H1 (cell line): ENCODE measurements around the gene HAO1. TPM values are rescaled to one million over a fixed set of nuclear protein-coding genes. Genes with fewer than 3 reads are reported as not detected.

Source experiments
- CTCF ChIA-PET: fragments of 300-600 bp; sonication (Branson Sonifier 250); formaldehyde crosslinking; loops from one replicate; lab custom pipeline; 2021; ENCODE audit not compliant: partially characterized antibody; lab: Charles Lee
- POLR2A ChIA-PET: fragments of 300-600 bp; sonication (Branson Sonifier 250); formaldehyde crosslinking; loops from one replicate; lab custom pipeline; 2021; ENCODE audit warnings: inconsistent platforms; ENCODE audit not compliant: partially characterized antibody; lab: Charles Lee
- DNase-seq, 2 experiments: peaks; one replicate each; pipeline versions ENCODE4 v3.0.0 to v3.0.0-alpha.2; 2010 to 2022; ENCODE audit warnings: low spot score in 2 of 2, low read depth in 1 of 2, mixed read lengths in 1 of 2
- FAIRE-seq: peaks from 2 replicates; lab custom pipeline; 2011; peaks lifted over from hg19 to GRCh38; lab: Jason Lieb, UNC
- H2AFZ ChIP-seq: 2 replicates; pipeline ENCODE4 v1.8.1; 2012; ENCODE audit warnings: low read length, inconsistent platforms
- H2AK5ac ChIP-seq: 2 replicates; pipeline ENCODE4 v1.6.1; 2013; ENCODE audit warnings: low read depth, low read length
- H2BK120ac ChIP-seq: replicated peaks from 2 replicates; pipeline ENCODE3; 2013; ENCODE audit warnings: low read depth, low read length, inconsistent platforms
- H2BK12ac ChIP-seq: 2 replicates; pipeline ENCODE4 v1.6.1; 2013; ENCODE audit warnings: low read depth, low read length
- H2BK15ac ChIP-seq: 2 replicates; pipeline ENCODE4 v1.6.1; 2013; ENCODE audit warnings: low read length
- H2BK20ac ChIP-seq: 2 replicates; pipeline ENCODE4 v1.6.1; 2013; ENCODE audit warnings: low read length
- H2BK5ac ChIP-seq: 2 replicates; pipeline ENCODE4 v1.6.1; 2013; ENCODE audit warnings: low read depth, low read length
- H3K14ac ChIP-seq: 2 replicates; pipeline ENCODE4 v1.6.1; 2013; ENCODE audit warnings: inconsistent platforms; ENCODE audit not compliant: insufficient read length
- H3K18ac ChIP-seq: 2 replicates; pipeline ENCODE4 v1.6.1; 2013; ENCODE audit warnings: low read length; ENCODE audit errors: extremely low read depth
- H3K23ac ChIP-seq: 2 replicates; pipeline ENCODE4 v1.6.1; 2013; ENCODE audit warnings: inconsistent platforms; ENCODE audit not compliant: insufficient read length
- H3K23me2 ChIP-seq: 2 replicates; pipeline ENCODE4 v1.6.1; 2013; ENCODE audit warnings: low read depth, low read length
- H3K27ac ChIP-seq: 2 replicates; pipeline ENCODE4 v1.6.1; 2011; ENCODE audit warnings: low read depth, low read length, inconsistent platforms
- H3K27me3 ChIP-seq, 4 experiments: replicated peaks in 1 of 4; 1 replicate in 1 of 4; 2 replicates in 3 of 4; pipeline versions ENCODE4 v1.6.1 to v1.8.1; 2011 to 2013; ENCODE audit warnings: low read length in 3 of 4, mild to moderate bottlenecking in 3 of 4, inconsistent platforms in 2 of 4, mixed read lengths in 2 of 4, moderate library complexity in 1 of 4; ENCODE audit not compliant: control insufficient read depth in 3 of 4, insufficient read depth in 3 of 4; ENCODE audit errors: extremely low read depth in 1 of 4
- H3K36me3 ChIP-seq, 4 experiments: 2 replicates each; pipeline versions ENCODE4 v1.6.1 to v1.8.1; 2011 to 2013; ENCODE audit warnings: mild to moderate bottlenecking in 4 of 4, low read length in 3 of 4, moderate library complexity in 2 of 4, control low read depth in 1 of 4, inconsistent platforms in 1 of 4; ENCODE audit not compliant: insufficient read depth in 4 of 4, control insufficient read depth in 2 of 4
- H3K4ac ChIP-seq: replicated peaks from 2 replicates; pipeline ENCODE3; 2013; ENCODE audit warnings: low read length, low read depth, mixed read lengths, inconsistent platforms; ENCODE audit not compliant: insufficient read length
- H3K4me1 ChIP-seq, 4 experiments: replicated peaks in 1 of 4; 1 replicate in 1 of 4; 2 replicates in 3 of 4; pipeline versions ENCODE4 v1.6.1 to v1.8.1; 2011 to 2013; ENCODE audit warnings: low read length in 3 of 4, inconsistent platforms in 2 of 4, mixed read lengths in 1 of 4; ENCODE audit not compliant: insufficient read depth in 4 of 4, control insufficient read depth in 3 of 4
- H3K4me2 ChIP-seq, 2 experiments: 2 replicates each; pipeline versions ENCODE4 v1.6.1 to v1.8.1; 2011 to 2013; ENCODE audit warnings: low read depth in 2 of 2, low read length in 2 of 2, control low read depth in 1 of 2, inconsistent platforms in 1 of 2, mild to moderate bottlenecking in 1 of 2; ENCODE audit not compliant: insufficient read depth in 1 of 2
- H3K4me3 ChIP-seq, 4 experiments: fragments of 200-600, 300-600 bp in 1 of 4; sonication (generic), shearing (Covaris generic), sonication (Bioruptor Twin) in 1 of 4; 2 replicates each; pipeline versions ENCODE4 v1.5.1 to v1.8.1; 2011 to 2016; ENCODE audit warnings: low read length in 4 of 4, low read depth in 3 of 4, control low read depth in 2 of 4, inconsistent platforms in 2 of 4, mild to moderate bottlenecking in 2 of 4, mixed read lengths in 1 of 4, moderate library complexity in 1 of 4; ENCODE audit not compliant: insufficient read depth in 2 of 4; ENCODE audit errors: extremely low read depth in 1 of 4
- H3K56ac ChIP-seq: replicated peaks from 2 replicates; pipeline ENCODE3; 2013; ENCODE audit warnings: low read depth, mild to moderate bottlenecking, mixed read lengths, low read length, inconsistent platforms; ENCODE audit not compliant: insufficient read length
- H3K79me1 ChIP-seq: 2 replicates; pipeline ENCODE4 v1.6.1; 2013; ENCODE audit warnings: low read depth, low read length, control low read depth
- H3K79me2 ChIP-seq, 2 experiments: 2 replicates each; pipeline versions ENCODE4 v1.6.1 to v1.8.1; 2012 to 2013; ENCODE audit warnings: low read length in 2 of 2, mild to moderate bottlenecking in 2 of 2, inconsistent platforms in 1 of 2; ENCODE audit not compliant: insufficient read depth in 2 of 2, control insufficient read depth in 1 of 2
- H3K9ac ChIP-seq, 4 experiments: replicated peaks in 1 of 4; 1 replicate in 1 of 4; 2 replicates in 3 of 4; pipeline versions ENCODE4 v1.6.1 to v1.8.1; 2011 to 2013; ENCODE audit warnings: low read depth in 3 of 4, low read length in 3 of 4, control low read depth in 2 of 4, mild to moderate bottlenecking in 2 of 4, moderate library complexity in 2 of 4, inconsistent platforms in 1 of 4; ENCODE audit errors: extremely low read depth in 1 of 4
- H3K9me3 ChIP-seq, 2 experiments: 2 replicates each; pipeline versions ENCODE4 v1.6.1 to v1.8.1; 2012 to 2013; ENCODE audit warnings: mild to moderate bottlenecking in 2 of 2, moderate library complexity in 2 of 2, control low read depth in 1 of 2, inconsistent platforms in 1 of 2, low read depth in 1 of 2, low read length in 1 of 2, mixed read lengths in 1 of 2; ENCODE audit not compliant: insufficient read depth in 2 of 2
- H4K20me1 ChIP-seq, 2 experiments: replicated peaks in 1 of 2; 2 replicates each; pipeline versions ENCODE3 to v1.8.1; 2011 to 2013; ENCODE audit warnings: inconsistent platforms in 2 of 2, low read length in 2 of 2, mild to moderate bottlenecking in 1 of 2; ENCODE audit not compliant: insufficient read depth in 2 of 2, control insufficient read depth in 1 of 2
- H4K5ac ChIP-seq: 2 replicates; pipeline ENCODE4 v1.6.1; 2013; ENCODE audit warnings: low read length, low read depth, mixed read lengths, inconsistent platforms; ENCODE audit not compliant: insufficient read length
- H4K8ac ChIP-seq: 2 replicates; pipeline ENCODE4 v1.8.0; 2013; ENCODE audit warnings: mild to moderate bottlenecking, moderate library complexity, low read length, inconsistent platforms; ENCODE audit not compliant: insufficient read depth; ENCODE audit errors: extremely low read depth
- H4K91ac ChIP-seq: replicated peaks from 2 replicates; pipeline ENCODE3; 2013; ENCODE audit warnings: low read length, mixed read lengths, inconsistent platforms; ENCODE audit not compliant: insufficient read length
- BCL11A ChIP-seq, 2 experiments: IDR thresholded peaks; one replicate each; pipeline ENCODE4 v1.6.1; 2011; ENCODE audit warnings: low read depth in 2 of 2, low read length in 2 of 2, mild to moderate bottlenecking in 2 of 2
- CEBPB ChIP-seq: IDR thresholded peaks from 2 replicates; pipeline ENCODE4 v1.6.1; 2012; ENCODE audit warnings: low read depth, low read length
- EGR1 ChIP-seq: IDR thresholded peaks from 2 replicates; pipeline ENCODE4 v1.6.1; 2011; ENCODE audit warnings: low read depth, low read length, borderline replicate concordance
- FOSL1 ChIP-seq: IDR thresholded peaks from 2 replicates; pipeline ENCODE4 v1.6.1; 2011; ENCODE audit warnings: mild to moderate bottlenecking, low read depth, low read length, moderate library complexity; ENCODE audit not compliant: insufficient read depth
- HDAC2 ChIP-seq, 2 experiments: fragments of 300-600 bp in 1 of 2; sonication (generic) in 1 of 2; IDR thresholded peaks; 2 replicates each; pipeline ENCODE4 v1.6.1; 2011 to 2012; ENCODE audit warnings: low read depth in 2 of 2, low read length in 2 of 2, mild to moderate bottlenecking in 2 of 2, moderate library complexity in 2 of 2, borderline replicate concordance in 1 of 2, inconsistent platforms in 1 of 2
- KDM5A ChIP-seq: fragments of 200-600 bp; IDR thresholded peaks from 2 replicates; pipeline ENCODE4 v1.7.1; 2012; ENCODE audit warnings: mild to moderate bottlenecking, low read length, inconsistent platforms, mixed read lengths
- MAFK ChIP-seq: IDR thresholded peaks from 2 replicates; pipeline ENCODE4 v1.6.1; 2012; ENCODE audit warnings: low read depth, mild to moderate bottlenecking, improper control_type of control experiment, low read length
- NANOG ChIP-seq: IDR thresholded peaks from 2 replicates; pipeline ENCODE4 v1.6.1; 2011; ENCODE audit warnings: low read length, low read depth, mild to moderate bottlenecking, inconsistent platforms; ENCODE audit not compliant: insufficient read depth, poor library complexity, severe bottlenecking
- SIN3A ChIP-seq, 2 experiments: IDR thresholded peaks in 1 of 2; conservative IDR thresholded peaks in 1 of 2; 2 replicates each; pipeline ENCODE4 v1.6.1; 2011 to 2012; ENCODE audit warnings: low read length in 2 of 2, improper control_type of control experiment in 1 of 2, low read depth in 1 of 2, mild to moderate bottlenecking in 1 of 2
- SIX5 ChIP-seq: IDR thresholded peaks from 2 replicates; pipeline ENCODE4 v1.6.1; 2011; ENCODE audit warnings: mild to moderate bottlenecking, low read depth, low read length
- TAF7 ChIP-seq: optimal IDR thresholded peaks from 2 replicates; pipeline ENCODE3; 2011; ENCODE audit warnings: low read depth, mild to moderate bottlenecking, inconsistent platforms, low read length, moderate library complexity, borderline replicate concordance
- YY1 ChIP-seq: IDR thresholded peaks from 2 replicates; pipeline ENCODE4 v1.6.1; 2011; ENCODE audit warnings: low read depth, mild to moderate bottlenecking, low read length
- WGBS, 2 experiments: shearing (Covaris generic) in 1 of 2; methylation state at CpG; one replicate each; pipeline versions ENCODE4 v1.1.6 to v1.1.7; 2013 to 2015; ENCODE audit warnings: low lambda C conversion rate in 2 of 2, mixed read lengths in 2 of 2, inconsistent platforms in 1 of 2, low coverage in 1 of 2, missing lambda C conversion rate in 1 of 2; ENCODE audit not compliant: insufficient replicate concordance in 2 of 2, insufficient coverage in 1 of 2, insufficient read length in 1 of 2; ENCODE audit errors: extremely low coverage in 1 of 2, missing lambda C conversion rate in 1 of 2; 5-methylcytosine and 5-hydroxymethylcytosine counted together
- polyA plus RNA-seq, 7 experiments: library from polyadenylated mRNA; depleted of rRNA in 3 of 7; stranded (reverse) in 5 of 7; unstranded in 2 of 7; fragments of >200 nt in 5 of 7; fragments of 200-250 nt in 2 of 7; gene quantifications; 1 replicate in 5 of 7; 2 replicates in 1 of 7; 4 replicates in 1 of 7; pipeline versions ENCODE4 v1.2.1 to v1.2.3, GENCODE V29; 2011 to 2013; ENCODE audit warnings: missing spikeins in 2 of 7, mixed read lengths in 2 of 7
- total RNA-seq: library from RNA; stranded (reverse); fragmentation: NEBNext Ultra II Directional; extraction: Animal tissue kit (Norgen Biotek cat#: 25700); gene quantifications from 2 replicates; pipeline ENCODE4 v1.2.1, GENCODE V29; 2021

Gene HAO1
- total and polyA plus RNA-seq, 2 of the 8 experiments (the other 6 are each of a cell fraction or from before 2014, with no cell fraction given), result not detected

- Histone ChIP-seq H3K9ac (no peak overlapping the region), H2BK20ac (no peak overlapping the region), H4K91ac (no peak overlapping the region), H3K79me1 (no peaks in the 10 kb centered on the region), H3K4ac (no peak overlapping the region), H4K5ac (no peak overlapping the region), H2BK5ac (no peak overlapping the region), H3K4me3 (no peak overlapping the region), H3K14ac (no peak overlapping the region), H2BK12ac (no peak overlapping the region), H3K36me3 (no peaks in the 10 kb centered on the region), H2BK15ac (no peak overlapping the region), H3K27ac (no peak overlapping the region), H3K4me1 (no peaks in the 10 kb centered on the region), H4K20me1 (no peaks in the 10 kb centered on the region), H3K23ac (no peak overlapping the region), H3K79me2 (no peaks in the 10 kb centered on the region), H3K56ac (no peak overlapping the region), H3K18ac (no peak overlapping the region), H4K8ac (no peak overlapping the region; the same call in 1 of the 2 replicates), H3K9me3 (no peaks in the 10 kb centered on the region), H3K23me2 (no peaks in the 10 kb centered on the region), H2BK120ac (no peak overlapping the region), H2AK5ac (no peak overlapping the region)
- CTCF ChIA-PET, result interaction anchor here (2.2 kb wide), 1 partner anchor 24 kb away, joined by 9 read pairs; no protein-coding TSS in a partner anchor
- no peak for FAIRE-seq
- no peak for DNase-seq
- TF ChIP-seq SIN3A (conservative IDR thresholded peaks at IDR 0.05 in 1 of 2, IDR thresholded peaks at IDR 0.05 in 1 of 2; ENCODE audit: low read depth in 1 of 2, low read length in 2 of 2) (no peak), SIX5 (no peak), NANOG (no peak), MAFK (no peak), BCL11A (IDR thresholded peaks at IDR 0.05; ENCODE audit: low read depth in 2 of 2, low read length in 2 of 2) (no peak), FOSL1 (no peak), YY1 (no peak), KDM5A (no peak), CEBPB (no peak), TAF7 (no peak), EGR1 (no peak), HDAC2 (IDR thresholded peaks at IDR 0.05; ENCODE audit: borderline replicate concordance in 1 of 2, low read depth in 2 of 2, low read length in 2 of 2) (no peak)
- TF ChIP-seq, all 59 proteins: peak for 0
- Histone ChIP-seq H3K27me3 (no peaks in the 10 kb centered on the region), H3K4me2 (no peak overlapping the region), H2AFZ (no peak overlapping the region)
- POLR2A ChIA-PET, result no interaction called here
- 96% methylated on average over 4 of the region's 4 CpGs; no CpG with 5 or more reads in 1 of the 2 experiments for WGBS, 2 experiments
These were observed 56.9 kb downstream of the HAO1 start for GRCh38 chr20:7883309-7883708.
